HCT116 (cell line): Measurements from ENCODE around the gene AOPEP. TPM values are rescaled to one million over a fixed set of nuclear protein-coding genes. Genes with fewer than 3 reads are reported as not detected.

Experiments used
- ATAC-seq: fragments of 200-7000 bp; cut with Tn5 transposase; 2 replicates; pipeline ENCODE4 v1.9.1; 2020; ENCODE audit warnings: mild to moderate bottlenecking, moderate library complexity
- BruUV-seq: library from RNA; stranded (reverse); fragments of 400-500 nt; replicated peaks from 2 replicates; lab custom pipeline; 2021; lab: Mats Ljungman, UMichigan
- CTCF ChIA-PET: fragments of 300-600 bp; sonication (Branson Sonifier 250); formaldehyde crosslinking; loops from one replicate; lab custom pipeline; 2021; ENCODE audit warnings: antibody characterized with exemption; lab: Charles Lee
- POLR2A ChIA-PET: fragments of 300-600, 350-600 bp; sonication (Branson Sonifier 250); formaldehyde crosslinking; loops from one replicate; lab custom pipeline; 2021; ENCODE audit warnings: antibody characterized with exemption; lab: Charles Lee
- RAD21 ChIA-PET, 2 experiments: fragments of 300-600 bp; sonication (Branson Sonifier 250); formaldehyde crosslinking; loops; one replicate each; lab custom pipeline; 2023; ENCODE audit warnings: low total read pairs in 2 of 2; ENCODE audit not compliant: uncharacterized antibody in 2 of 2, unreplicated experiment in 2 of 2, low non-redundant PET in 1 of 2; lab: Charles Lee
- DNase-seq: peaks from one replicate; pipeline ENCODE4 v3.0.0-alpha.2; 2010; ENCODE audit warnings: low read depth, low spot score
- H2AFZ ChIP-seq: fragments of 200-600 bp; shearing (Covaris generic), sonication (generic); 2 replicates; pipeline ENCODE4 v1.6.1; 2017; ENCODE audit warnings: low read depth, mixed run types, mixed read lengths, antibody characterized with exemption, low read length; ENCODE audit not compliant: poor library complexity, severe bottlenecking
- H3K27ac ChIP-seq: 2 replicates; pipeline ENCODE4 v1.5.1; 2012; ENCODE audit warnings: low read depth, low read length
- H3K27me3 ChIP-seq: fragments of 200-600 bp; sonication (generic); 2 replicates; pipeline ENCODE4 v1.6.1; 2016; ENCODE audit warnings: mixed run types, low read length, mixed read lengths; ENCODE audit not compliant: insufficient read depth
- H3K36me3 ChIP-seq, 2 experiments: fragments of 200-500 bp in 1 of 2; fragments of 200-600 bp in 1 of 2; sonication (Bioruptor generic) in 1 of 2; sonication (generic) in 1 of 2; 2 replicates each; pipeline versions ENCODE4 v1.5.1 to v1.6.1; 2014 to 2016; ENCODE audit warnings: low read length in 2 of 2, inconsistent platforms in 1 of 2, mixed read lengths in 1 of 2, mixed run types in 1 of 2; ENCODE audit not compliant: insufficient read depth in 2 of 2, control insufficient read depth in 1 of 2
- H3K4me1 ChIP-seq, 2 experiments: fragments of 200-600 bp in 1 of 2; sonication (generic) in 1 of 2; 2 replicates each; pipeline versions ENCODE4 v1.5.1 to v1.6.1; 2012 to 2017; ENCODE audit warnings: low read length in 2 of 2, inconsistent platforms in 1 of 2, mild to moderate bottlenecking in 1 of 2, mixed read lengths in 1 of 2, mixed run types in 1 of 2, moderate library complexity in 1 of 2; ENCODE audit not compliant: insufficient read depth in 2 of 2, control insufficient read depth in 1 of 2
- H3K4me2 ChIP-seq: fragments of 200-600 bp; sonication (generic); 2 replicates; pipeline ENCODE4 v1.6.1; 2017; ENCODE audit warnings: mixed run types, low read length, mixed read lengths
- H3K4me3 ChIP-seq, 2 experiments: fragments of 200-600 bp in 1 of 2; sonication (generic) in 1 of 2; replicated peaks in 1 of 2; 2 replicates each; pipeline ENCODE4 v1.5.1; 2011 to 2016; ENCODE audit warnings: low read length in 2 of 2, control low read depth in 1 of 2, low read depth in 1 of 2, mild to moderate bottlenecking in 1 of 2, mixed read lengths in 1 of 2, mixed run types in 1 of 2
- H3K79me2 ChIP-seq: fragments of 200-600 bp; sonication (generic); 2 replicates; pipeline ENCODE4 v1.6.1; 2017; ENCODE audit warnings: mild to moderate bottlenecking, mixed run types, low read length, moderate library complexity, mixed read lengths; ENCODE audit not compliant: insufficient read depth
- H3K9ac ChIP-seq: fragments of 200-600 bp; sonication (generic); 2 replicates; pipeline ENCODE4 v1.6.1; 2016; ENCODE audit warnings: low read length, mixed read lengths
- H3K9me2 ChIP-seq: fragments of 200-600 bp; sonication (generic), shearing (Covaris generic); 2 replicates; pipeline ENCODE4 v1.6.1; 2017; ENCODE audit warnings: mixed run types, mild to moderate bottlenecking, moderate library complexity; ENCODE audit not compliant: insufficient read depth
- H3K9me3 ChIP-seq, 2 experiments: fragments of 200-500 bp in 1 of 2; fragments of 200-600 bp in 1 of 2; sonication (Bioruptor generic) in 1 of 2; sonication (generic) in 1 of 2; 2 replicates each; pipeline ENCODE4 v1.6.1; 2014 to 2017; ENCODE audit warnings: low read length in 2 of 2, mixed read lengths in 2 of 2, inconsistent platforms in 1 of 2, low read depth in 1 of 2, mild to moderate bottlenecking in 1 of 2, mixed run types in 1 of 2, moderate library complexity in 1 of 2; ENCODE audit not compliant: control insufficient read depth in 1 of 2, insufficient read depth in 1 of 2
- H4K20me1 ChIP-seq: fragments of 200-600 bp; sonication (generic), shearing (Covaris generic); 2 replicates; pipeline ENCODE4 v1.6.1; 2017; ENCODE audit warnings: mixed run types, mild to moderate bottlenecking, moderate library complexity; ENCODE audit not compliant: insufficient read depth
- ATF3 ChIP-seq: IDR thresholded peaks from 2 replicates; pipeline ENCODE4 v1.6.1; 2012
- CBX3 ChIP-seq: IDR thresholded peaks from 2 replicates; pipeline ENCODE4 v1.6.1; 2012; ENCODE audit warnings: low read depth
- CEBPB ChIP-seq: IDR thresholded peaks from 2 replicates; pipeline ENCODE4 v1.6.1; 2012; ENCODE audit warnings: low read depth
- CTCF ChIP-seq, 3 experiments: fragments of 200-600 bp in 1 of 3; sonication (generic) in 1 of 3; IDR thresholded peaks in 2 of 3; conservative IDR thresholded peaks in 1 of 3; 2 replicates each; pipeline ENCODE4 v1.5.1; 2012 to 2017; ENCODE audit warnings: low read depth in 2 of 3, low read length in 2 of 3, antibody characterized with exemption in 1 of 3, borderline replicate concordance in 1 of 3, control low read depth in 1 of 3, mild to moderate bottlenecking in 1 of 3, mixed read lengths in 1 of 3, mixed run types in 1 of 3, moderate library complexity in 1 of 3; ENCODE audit not compliant: insufficient read depth in 1 of 3
- EGR1 ChIP-seq: IDR thresholded peaks from 2 replicates; pipeline ENCODE4 v1.6.1; 2012; ENCODE audit warnings: low read depth
- ELF1 ChIP-seq: IDR thresholded peaks from 2 replicates; pipeline ENCODE4 v1.6.1; 2012; ENCODE audit warnings: low read depth, borderline replicate concordance
- EZH2 ChIP-seq: fragments of 200-600 bp; sonication (generic); IDR thresholded peaks from 2 replicates; pipeline ENCODE4 v1.6.1; 2017; ENCODE audit warnings: antibody characterized with exemption, mixed run types
- EZH2phosphoT487 ChIP-seq: fragments of 200-600 bp; IDR thresholded peaks from 2 replicates; pipeline ENCODE4 v1.6.1; 2018; ENCODE audit warnings: antibody characterized with exemption, borderline replicate concordance
- FOSL1 ChIP-seq: IDR thresholded peaks from 2 replicates; pipeline ENCODE4 v1.6.1; 2012; ENCODE audit warnings: low read depth
- JUND ChIP-seq: IDR thresholded peaks from 2 replicates; pipeline ENCODE4 v1.6.1; 2012
- MAX ChIP-seq: IDR thresholded peaks from 2 replicates; pipeline ENCODE4 v1.6.1; 2012
- POLR2A ChIP-seq: IDR thresholded peaks from 2 replicates; pipeline ENCODE4 v1.7.0; 2011; ENCODE audit warnings: borderline replicate concordance; ENCODE audit not compliant: insufficient read depth, insufficient read length; ENCODE audit errors: extremely low read depth
- POLR2AphosphoS5 ChIP-seq: IDR thresholded peaks from 2 replicates; pipeline ENCODE4 v1.6.1; 2011; ENCODE audit warnings: mild to moderate bottlenecking, low read depth, low read length, moderate library complexity
- RAD21 ChIP-seq: IDR thresholded peaks from 2 replicates; pipeline ENCODE4 v1.6.1; 2012; ENCODE audit warnings: low read depth, mild to moderate bottlenecking
- SIN3A ChIP-seq: IDR thresholded peaks from 2 replicates; pipeline ENCODE4 v1.6.1; 2012; ENCODE audit warnings: low read depth
- SP1 ChIP-seq: IDR thresholded peaks from 2 replicates; pipeline ENCODE4 v1.6.1; 2012; ENCODE audit warnings: low read depth
- YY1 ChIP-seq: IDR thresholded peaks from 2 replicates; pipeline ENCODE4 v1.6.1; 2011; ENCODE audit warnings: low read length, low read depth, moderate library complexity, mild to moderate bottlenecking; ENCODE audit not compliant: insufficient replicate concordance; ENCODE audit errors: extremely low read depth
- ZFX ChIP-seq: fragments of 450-650 bp; IDR thresholded peaks from 2 replicates; pipeline ENCODE4 v1.6.1; 2017
- ZNF274 ChIP-seq: fragments of 200-500 bp; sonication (Bioruptor generic); IDR thresholded peaks from 2 replicates; pipeline ENCODE4 v1.6.1; 2014; ENCODE audit warnings: mild to moderate bottlenecking, low read depth, low read length, inconsistent platforms
- intact Hi-C: fragments of 100-400 bp; cut with micrococcal nuclease; formaldehyde crosslinking; loops from 2 replicates; pipeline ENCODE4 v1.10.0; 2022
- total RNA-seq: library from RNA; stranded (reverse); gene quantifications from one replicate; pipeline ENCODE4 v1.2.1, GENCODE V29; 2021; ENCODE audit not compliant: unreplicated experiment

Gene AOPEP
- total RNA-seq, 1 experiment from 2014 or later = 15.1 TPM

- RAD21 ChIA-PET = no interaction called here
- Histone ChIP-seq H3K4me2 (peak overlapping the region; percentile 80), H3K79me2 (no peaks in the 10 kb centered on the region), H3K9me2 (no peaks in the 10 kb centered on the region), H3K4me3 (peak overlapping the region; percentile 4 to 42; a peak in 3 of 4 replicates), H3K27me3 (no peaks in the 10 kb centered on the region), H3K27ac (peak overlapping the region; percentile 61), H4K20me1 (no peaks in the 10 kb centered on the region), H3K36me3 (no peaks in the 10 kb centered on the region), H3K9ac (peak overlapping the region; percentile 32), H3K9me3 (no peaks in the 10 kb centered on the region), H3K4me1 (peaks cover 73 to 83% of the 10 kb centered on the region in 2 experiments), H2AFZ (no peak overlapping the region)
- no peak for TF ChIP-seq ZNF274
- TF ChIP-seq RAD21 = peak; percentile 37
- TF ChIP-seq SIN3A = peak; percentile 82
- 0 out of 2 replicates have a peak, but pooled peaks have one; percentile 24 for TF ChIP-seq ATF3
- no peak for TF ChIP-seq CTCF (IDR thresholded peaks at IDR 0.05 in 2 of 3, conservative IDR thresholded peaks at IDR 0.05 in 1 of 3; ENCODE audit: borderline replicate concordance in 1 of 3, insufficient read depth in 1 of 3, low read depth in 2 of 3, low read length in 2 of 3)
- peak; percentile 64; the same call in 1 of the 2 replicates for TF ChIP-seq FOSL1
- TF ChIP-seq ELF1 = no peak
- peak; percentile 73 for TF ChIP-seq MAX
- peak; percentile 37; the same call in 1 of the 2 replicates for TF ChIP-seq POLR2AphosphoS5
- TF ChIP-seq JUND = peak; percentile 84
- no peak for TF ChIP-seq EZH2
- TF ChIP-seq CEBPB = peak; percentile 60; the same call in 1 of the 2 replicates
- no peak for TF ChIP-seq EZH2phosphoT487
- peak; percentile 76; the same call in 1 of the 2 replicates for TF ChIP-seq SP1
- TF ChIP-seq YY1 = no peak
- peak; percentile 80 for TF ChIP-seq CBX3
- no peak for TF ChIP-seq ZFX
- no peak for TF ChIP-seq POLR2A
- no peak for TF ChIP-seq EGR1
- CTCF ChIA-PET = interaction anchor here (0.6 kb wide), 1 partner anchor 243 kb away, joined by 3 read pairs; no protein-coding TSS in a partner anchor
- ATAC-seq (peak; percentile 71), DNase-seq (peak; percentile 78)
- POLR2A ChIA-PET = interaction anchor here (1.7 kb wide), 1 partner anchor 46 kb away, joined by 3 read pairs; no protein-coding TSS in a partner anchor
- BruUV-seq = no TSS peak
- intact Hi-C loops = loop anchor here (5.0 kb wide), 1 partner anchor 130 kb away; no protein-coding TSS in a partner anchor
Measured at GRCh38 chr9:94912700-94913249, 186.3 kb downstream of the AOPEP start.
